ENCODE results near the gene DPH5. TPM values are rescaled to one million over a fixed set of nuclear protein-coding genes. Genes with fewer than 3 reads are reported as not detected.
"Not testable (repeated sequence)": the region's sequence is repeated elsewhere in the genome, so short reads cannot be mapped to it uniquely, and the experiment has no call there.

The DPH5 gene
- total RNA-seq, 1 donor from 2014 or later = 49.1 TPM

- peaks cover 10% of the 10 kb centered on the region for H3K9me3 Mint-ChIP-seq (ENCODE audit: unreplicated experiment)
- H3K36me3 Mint-ChIP-seq (ENCODE audit: unreplicated experiment) = peaks cover 30% of the 10 kb centered on the region
- H3K27ac Mint-ChIP-seq (ENCODE audit: unreplicated experiment) = no peak overlapping the region
- peaks cover 30% of the 10 kb centered on the region for H3K4me1 Mint-ChIP-seq (ENCODE audit: unreplicated experiment)
- H3K4me3 Mint-ChIP-seq (ENCODE audit: unreplicated experiment) = no peak overlapping the region
- TF ChIP-seq CTCF (IDR thresholded peaks at IDR 0.05) = no peak
- no peak for DNase-seq (ENCODE audit: extremely low spot score, unreplicated experiment)
- H3K27me3 Mint-ChIP-seq (ENCODE audit: unreplicated experiment) = no peaks in the 10 kb centered on the region
These were observed 73.4 kb downstream of the DPH5 start for GRCh38 chr1:100952104-100952745.

DNA sequence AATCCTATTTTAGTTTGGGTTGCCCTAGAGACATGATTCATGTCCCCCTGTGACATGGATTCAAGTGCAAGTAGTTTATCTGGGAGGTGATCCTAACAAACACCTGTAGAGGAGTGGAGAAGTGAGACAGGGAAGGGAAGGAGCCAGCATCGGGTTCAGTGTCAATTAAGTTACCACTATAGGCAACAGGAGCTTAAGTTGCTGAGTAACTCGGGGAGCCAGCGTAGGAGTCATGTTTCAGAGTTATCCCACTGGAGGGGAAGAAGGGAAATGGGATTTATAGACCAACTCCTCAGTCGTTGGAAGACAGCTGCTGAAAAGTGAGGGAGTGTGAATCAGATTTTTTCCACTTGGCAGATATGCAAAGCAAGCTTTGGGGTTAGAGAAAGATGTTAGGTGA is 74.8 kb downstream of the DPH5 start:
- Mint-ChIP-seq H3K27me3 (ENCODE audit: unreplicated experiment) (no peaks in the 10 kb centered on the region), H3K4me1 (ENCODE audit: unreplicated experiment) (peaks cover 26% of the 10 kb centered on the region), H3K4me3 (ENCODE audit: unreplicated experiment) (no peak overlapping the region), H3K27ac (ENCODE audit: unreplicated experiment) (peak overlapping the region; percentile 50), H3K9me3 (ENCODE audit: unreplicated experiment) (peaks cover 13% of the 10 kb centered on the region), H3K36me3 (ENCODE audit: unreplicated experiment) (peaks cover 33% of the 10 kb centered on the region)
- no peak for DNase-seq (ENCODE audit: extremely low spot score, unreplicated experiment)
- TF ChIP-seq CTCF (IDR thresholded peaks at IDR 0.05) = no peak

GRCh38 chr1:100950337-100950736 is 75.2 kb downstream of the DPH5 start:
- H3K27ac Mint-ChIP-seq (ENCODE audit: unreplicated experiment) = peak overlapping the region; percentile 50
- H3K4me3 Mint-ChIP-seq (ENCODE audit: unreplicated experiment) = no peak overlapping the region
- peaks cover 33% of the 10 kb centered on the region for H3K36me3 Mint-ChIP-seq (ENCODE audit: unreplicated experiment)
- TF ChIP-seq CTCF (IDR thresholded peaks at IDR 0.05) = no peak
- no peak for DNase-seq (ENCODE audit: extremely low spot score, unreplicated experiment)
- peaks cover 22% of the 10 kb centered on the region for H3K4me1 Mint-ChIP-seq (ENCODE audit: unreplicated experiment)
- H3K9me3 Mint-ChIP-seq (ENCODE audit: unreplicated experiment) = peaks cover 13% of the 10 kb centered on the region
- H3K27me3 Mint-ChIP-seq (ENCODE audit: unreplicated experiment) = no peaks in the 10 kb centered on the region

DNA sequence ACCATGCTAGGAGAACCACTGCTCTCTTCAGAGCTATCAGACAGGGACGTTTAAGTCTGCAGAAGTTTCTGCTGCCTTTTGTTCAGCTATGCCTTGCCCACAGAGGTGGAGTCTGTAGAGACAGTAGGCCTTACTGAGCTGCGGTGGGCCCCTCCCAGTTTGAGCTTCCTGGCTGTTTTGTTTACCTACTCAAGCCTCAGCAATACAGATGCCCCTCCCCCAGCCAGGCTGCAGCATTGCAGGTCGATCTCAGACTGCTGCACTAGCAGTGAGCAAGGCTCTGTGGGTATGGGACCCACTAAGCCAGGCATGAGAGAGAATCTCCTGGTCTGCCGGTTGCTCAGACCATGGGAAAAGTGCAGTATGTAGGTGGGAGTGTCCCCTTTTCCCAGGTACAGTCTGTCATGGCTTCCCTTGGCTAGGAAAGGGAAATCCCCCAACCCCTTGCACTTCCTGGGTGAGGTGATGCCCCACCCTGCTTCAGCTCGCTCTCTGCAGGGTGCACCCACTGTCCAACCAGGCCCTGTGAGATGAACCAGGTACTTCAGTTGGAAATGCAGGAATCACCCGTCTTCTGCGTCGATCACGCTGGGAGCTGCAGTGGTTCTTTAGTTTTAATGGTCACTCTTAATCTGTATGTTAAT is 75.9 kb downstream of the DPH5 start:
- not testable (repeated sequence) for H3K27ac Mint-ChIP-seq (ENCODE audit: unreplicated experiment); H3K27me3 Mint-ChIP-seq (ENCODE audit: unreplicated experiment); DNase-seq (ENCODE audit: extremely low spot score, unreplicated experiment); H3K4me3 Mint-ChIP-seq (ENCODE audit: unreplicated experiment)
- peaks cover 33% of the 10 kb centered on the region for H3K36me3 Mint-ChIP-seq (ENCODE audit: unreplicated experiment)
- peaks cover 20% of the 10 kb centered on the region for H3K4me1 Mint-ChIP-seq (ENCODE audit: unreplicated experiment)
- peaks cover 13% of the 10 kb centered on the region for H3K9me3 Mint-ChIP-seq (ENCODE audit: unreplicated experiment)

- peaks cover 33% of the 10 kb centered on the region for H3K36me3 Mint-ChIP-seq (ENCODE audit: unreplicated experiment)
- not testable (repeated sequence) for H3K27ac Mint-ChIP-seq (ENCODE audit: unreplicated experiment); H3K4me3 Mint-ChIP-seq (ENCODE audit: unreplicated experiment)
These were observed 76.7 kb downstream of the DPH5 start for GRCh38 chr1:100948721-100949405.

DNA sequence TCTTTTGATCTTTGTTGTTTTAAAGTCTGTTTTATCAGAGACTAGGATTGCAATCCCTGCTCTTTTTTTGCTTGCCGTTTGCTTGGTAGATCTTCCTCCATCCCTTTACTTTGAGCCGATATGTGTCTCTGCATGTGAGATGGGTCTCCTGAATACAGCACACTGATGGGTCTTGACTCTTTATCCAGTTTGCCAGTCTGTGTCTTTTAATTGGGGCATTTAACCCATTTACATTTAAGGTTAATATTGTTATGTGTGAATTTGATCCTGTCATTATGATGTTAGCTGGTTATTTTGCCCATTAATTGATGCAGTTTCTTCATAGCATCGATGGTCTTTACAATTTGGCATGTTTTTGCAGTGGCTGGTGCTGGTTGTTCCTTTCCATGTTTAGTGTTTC is 77.8 kb downstream of the DPH5 start:
- not testable (repeated sequence) for H3K27ac Mint-ChIP-seq (ENCODE audit: unreplicated experiment); DNase-seq (ENCODE audit: extremely low spot score, unreplicated experiment); H3K27me3 Mint-ChIP-seq (ENCODE audit: unreplicated experiment); H3K4me3 Mint-ChIP-seq (ENCODE audit: unreplicated experiment)
- H3K36me3 Mint-ChIP-seq (ENCODE audit: unreplicated experiment) = peaks cover 33% of the 10 kb centered on the region
- H3K4me1 Mint-ChIP-seq (ENCODE audit: unreplicated experiment) = peaks cover 16% of the 10 kb centered on the region
- peaks cover 13% of the 10 kb centered on the region for H3K9me3 Mint-ChIP-seq (ENCODE audit: unreplicated experiment)

More at GRCh38 chr1:100948721-100949405, 76.7 kb downstream of the DPH5 start:
- not testable (repeated sequence) for H3K27me3 Mint-ChIP-seq (ENCODE audit: unreplicated experiment); DNase-seq (ENCODE audit: extremely low spot score, unreplicated experiment)
- Mint-ChIP-seq H3K4me1 (ENCODE audit: unreplicated experiment) (peaks cover 17% of the 10 kb centered on the region), H3K9me3 (ENCODE audit: unreplicated experiment) (peaks cover 13% of the 10 kb centered on the region)

DNA sequence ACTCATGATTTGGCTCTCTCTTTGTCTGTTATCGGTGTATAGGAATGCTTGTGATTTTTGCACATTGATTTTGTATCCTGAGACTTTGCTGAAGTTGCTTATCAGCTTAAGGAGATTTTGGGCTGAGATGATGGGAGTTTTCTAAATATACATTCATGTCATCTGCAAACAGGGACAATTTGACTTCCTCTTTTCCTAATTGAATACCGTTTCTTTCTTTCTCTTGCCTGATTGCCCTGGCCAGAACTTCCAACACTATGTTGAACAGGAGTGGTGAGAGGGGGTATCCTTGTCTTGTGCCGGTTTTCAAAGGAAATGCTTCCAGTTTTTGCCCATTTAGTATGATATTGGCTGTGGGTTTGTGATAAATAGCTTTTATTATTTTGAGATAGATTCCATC is 79.5 kb downstream of the DPH5 start:
- not testable (repeated sequence) for H3K4me3 Mint-ChIP-seq (ENCODE audit: unreplicated experiment); DNase-seq (ENCODE audit: extremely low spot score, unreplicated experiment); H3K27me3 Mint-ChIP-seq (ENCODE audit: unreplicated experiment); H3K27ac Mint-ChIP-seq (ENCODE audit: unreplicated experiment)
- peaks cover 13% of the 10 kb centered on the region for H3K9me3 Mint-ChIP-seq (ENCODE audit: unreplicated experiment)
- H3K4me1 Mint-ChIP-seq (ENCODE audit: unreplicated experiment) = peaks cover 16% of the 10 kb centered on the region
- H3K36me3 Mint-ChIP-seq (ENCODE audit: unreplicated experiment) = peaks cover 34% of the 10 kb centered on the region
